ENCODE data around the gene INCA1.
"Not testable (repeated sequence)": the region's sequence is repeated elsewhere in the genome, so short reads cannot be mapped to it uniquely, and the experiment has no call there.

INCA1 gene

GRCh38 chr17:4997302-4998026, at the start of gene INCA1, which contains the start of gene KIF1C:
INCA1 (minus strand) TSS chr17:4997522; CDS start chr17:4994437, 3,085 bp downstream.
KIF1C (plus strand) TSS chr17:4997950; CDS start chr17:5000247, 2,297 bp downstream.
- peak; percentile 99 for DNase-seq (ENCODE audit: low spot score)

- DNase-seq (ENCODE audit: low spot score): no peak
Measured at GRCh38 chr17:5045496-5045895, 48.2 kb upstream of the INCA1 start.

GRCh38 chr17:5044630-5045029, 47.3 kb upstream of the INCA1 start:
- DNase-seq (ENCODE audit: low spot score): no peak

- no peak for DNase-seq (ENCODE audit: low spot score)
Measured at GRCh38 chr17:5043524-5043923, 46.2 kb upstream of the INCA1 start.

- no peak for DNase-seq (ENCODE audit: low spot score)
Measured at GRCh38 chr17:5042157-5043022, 45.1 kb upstream of the INCA1 start.

- DNase-seq (ENCODE audit: low spot score): no peak
Measured at GRCh38 chr17:5035315-5035714, 38.0 kb upstream of the INCA1 start, which contains the start of gene SLC52A1. SLC52A1 (minus strand) TSS chr17:5035426; CDS start chr17:5034606, 820 bp downstream.

GRCh38 chr17:5034651-5035050, 37.3 kb upstream of the INCA1 start:
- DNase-seq (ENCODE audit: low spot score): no peak

GRCh38 chr17:5034063-5034462, 36.7 kb upstream of the INCA1 start:
- DNase-seq (ENCODE audit: low spot score): no peak

- DNase-seq (ENCODE audit: low spot score): no peak
Measured at GRCh38 chr17:5033352-5034015, 36.2 kb upstream of the INCA1 start.

GRCh38 chr17:5032865-5033264, 35.5 kb upstream of the INCA1 start:
- DNase-seq (ENCODE audit: low spot score): no peak

- DNase-seq (ENCODE audit: low spot score): peak; percentile 89
Measured at GRCh38 chr17:5031365-5032082, 34.2 kb upstream of the INCA1 start.

GRCh38 chr17:5030168-5030567, 32.8 kb upstream of the INCA1 start:
- DNase-seq (ENCODE audit: low spot score): not testable (repeated sequence)

- DNase-seq (ENCODE audit: low spot score): no peak
Measured at GRCh38 chr17:5027916-5028315, 30.6 kb upstream of the INCA1 start.

GRCh38 chr17:5027299-5027698, 30.0 kb upstream of the INCA1 start:
- no peak for DNase-seq (ENCODE audit: low spot score)

GRCh38 chr17:5024604-5025003, 27.3 kb upstream of the INCA1 start:
- DNase-seq (ENCODE audit: low spot score): no peak

GRCh38 chr17:5023588-5024147, 26.3 kb upstream of the INCA1 start:
- no peak for DNase-seq (ENCODE audit: low spot score)

- DNase-seq (ENCODE audit: low spot score): no peak
Measured at GRCh38 chr17:5022171-5022711, 24.9 kb upstream of the INCA1 start.

GRCh38 chr17:5020502-5021023, 23.2 kb upstream of the INCA1 start:
- no peak for DNase-seq (ENCODE audit: low spot score)

- peak; percentile 63 for DNase-seq (ENCODE audit: low spot score)
Measured at GRCh38 chr17:5019475-5019956, 22.2 kb upstream of the INCA1 start.

- no peak for DNase-seq (ENCODE audit: low spot score)
Measured at GRCh38 chr17:5014357-5014756, 17.0 kb upstream of the INCA1 start.

GRCh38 chr17:5011928-5012327, 14.6 kb upstream of the INCA1 start:
- no peak for DNase-seq (ENCODE audit: low spot score)

Measured in AG08396 (cell line).